K562 (cell line): ENCODE results near the gene DOCK6. TPM values are rescaled to one million over a fixed set of nuclear protein-coding genes. Genes with fewer than 3 reads are reported as not detected.
A peak's percentile ranks its signal among the peaks of the same experiment; 100 is the strongest.

Experiments used
- CREM ChIP-seq: IDR thresholded peaks from 2 replicates; pipeline ENCODE4 v1.6.1; 2014; ENCODE audit warnings: antibody characterized with exemption, low read depth
- CXXC5 ChIP-seq: fragments of 250-450 bp; sonication (Bioruptor Pico); IDR thresholded peaks from 2 replicates; pipeline ENCODE4 v1.8.0; 2022; ENCODE audit warnings: inconsistent platforms, mild to moderate bottlenecking, moderate library complexity
- EP300 ChIP-seq: IDR thresholded peaks from 2 replicates; pipeline ENCODE4 v1.6.1; 2012; ENCODE audit warnings: low read length, improper control_type of control experiment
- FOXK2 ChIP-seq, 2 experiments: fragments of 450-650 bp; IDR thresholded peaks in 1 of 2; conservative IDR thresholded peaks in 1 of 2; 2 replicates each; pipeline ENCODE4 v1.6.1; 2016; ENCODE audit warnings: low read depth in 2 of 2, mild to moderate bottlenecking in 1 of 2
- HDGF ChIP-seq: fragments of 450-650 bp; IDR thresholded peaks from 2 replicates; pipeline ENCODE4 v1.6.1; 2016
- NFE2L1 ChIP-seq: fragments of 450-650 bp; IDR thresholded peaks from 2 replicates; pipeline ENCODE4 v1.6.1; 2016; ENCODE audit warnings: missing genetic modification characterization, low read depth, mild to moderate bottlenecking, missing compliant biosample characterization, moderate library complexity, borderline replicate concordance
- NFXL1 ChIP-seq: fragments of 450-650 bp; formaldehyde crosslinking; IDR thresholded peaks from 2 replicates; pipeline ENCODE4 v1.4.0; 2021; ENCODE audit warnings: mild to moderate bottlenecking
- NR4A1 ChIP-seq, 2 experiments: fragments of 250-450 bp in 1 of 2; fragments of 450-650 bp in 1 of 2; sonication (Bioruptor Pico) in 1 of 2; IDR thresholded peaks; 2 replicates each; pipeline versions ENCODE4 v1.4.0 to v1.6.1; 2016 to 2020; ENCODE audit warnings: mild to moderate bottlenecking in 2 of 2, missing compliant biosample characterization in 1 of 2, missing genetic modification characterization in 1 of 2, moderate library complexity in 1 of 2
- POLR2AphosphoS2 ChIP-seq: IDR thresholded peaks from 2 replicates; pipeline ENCODE4 v1.6.1; 2012; ENCODE audit warnings: low read length, improper control_type of control experiment
- SAFB ChIP-seq: fragments of 200-400 bp; formaldehyde crosslinking; IDR thresholded peaks from 2 replicates; pipeline ENCODE4 v1.6.1; 2017; ENCODE audit warnings: low read depth, low read length, borderline replicate concordance
- SIRT6 ChIP-seq: IDR thresholded peaks from one replicate; pipeline ENCODE4 v1.6.1; 2012; ENCODE audit warnings: low read depth, mild to moderate bottlenecking, control low read depth, inconsistent platforms, low read length, moderate library complexity
- SRSF1 ChIP-seq: fragments of 200-400 bp; formaldehyde crosslinking; IDR thresholded peaks from 2 replicates; pipeline ENCODE4 v1.6.1; 2017; ENCODE audit warnings: mild to moderate bottlenecking, low read depth, low read length, moderate library complexity
- TARDBP ChIP-seq: fragments of 450-650 bp; IDR thresholded peaks from 2 replicates; pipeline ENCODE4 v1.6.1; 2016
- ZNF274 ChIP-seq: IDR thresholded peaks from 2 replicates; pipeline ENCODE4 v1.6.1; 2011; ENCODE audit warnings: low read depth, mild to moderate bottlenecking, low read length, moderate library complexity, borderline replicate concordance
- ZNF324 ChIP-seq: fragments of 250-450 bp; sonication (Bioruptor Pico); IDR thresholded peaks from 2 replicates; pipeline ENCODE4 v1.4.0; 2020; ENCODE audit warnings: mild to moderate bottlenecking
- polyA plus RNA-seq, 8 experiments: library from polyadenylated mRNA; depleted of rRNA in 4 of 8; stranded (reverse) in 5 of 8; unstranded in 3 of 8; fragments of >200 nt; fragmentation: Nextera tagmentation in 2 of 8; fragmentation: Illumina TruSeq in 1 of 8; extraction: Ambion mirVana in 2 of 8; extraction: Trizol in 1 of 8; gene quantifications; 2 replicates each; pipeline versions ENCODE4 v1.2.1 to v1.2.3, GENCODE V29; 2011 to 2014; ENCODE audit warnings: inconsistent platforms in 1 of 8, missing spikeins in 1 of 8
- total RNA-seq, 7 experiments: library from RNA; depleted of rRNA in 6 of 7; stranded (reverse); fragments of >200 nt in 6 of 7; fragmentation: Illumina TruSeq in 2 of 7; extraction: Trizol in 2 of 7; gene quantifications; 2 replicates each; pipeline versions ENCODE4 v1.2.1 to v1.2.3, GENCODE V29; 2011 to 2021; ENCODE audit warnings: low replicate concordance in 1 of 7
- TF ChIP-seq, protein P1 (sequence below), 2 experiments: IDR thresholded peaks; 2 replicates each; pipeline ENCODE4 v1.6.1; 2011; ENCODE audit warnings: borderline replicate concordance in 1 of 2, control low read depth in 1 of 2, low read depth in 1 of 2, low read length in 1 of 2, mild to moderate bottlenecking in 1 of 2, mixed read lengths in 1 of 2, moderate library complexity in 1 of 2; ENCODE audit not compliant: insufficient read depth in 1 of 2, insufficient read length in 1 of 2, poor library complexity in 1 of 2, severe bottlenecking in 1 of 2; ENCODE audit errors: extremely low read depth in 1 of 2
- TF ChIP-seq, protein P2 (sequence below): fragments of 250-450 bp; sonication (Bioruptor Pico); IDR thresholded peaks from 2 replicates; pipeline ENCODE4 v1.5.1; 2021; ENCODE audit warnings: mild to moderate bottlenecking
- TF ChIP-seq, protein P3 (sequence below): fragments of 250-450 bp; sonication (Bioruptor Pico); IDR thresholded peaks from 2 replicates; pipeline ENCODE4 v1.8.0; 2021; ENCODE audit warnings: moderate library complexity, mild to moderate bottlenecking, inconsistent platforms
- TF ChIP-seq, protein P4 (sequence below): sonication (generic); formaldehyde crosslinking; IDR thresholded peaks from 2 replicates; pipeline ENCODE4 v1.8.0; 2022; ENCODE audit warnings: missing genetic modification reagents, mild to moderate bottlenecking, moderate library complexity, borderline replicate concordance
- TF ChIP-seq, protein P5 (sequence below): fragments of 250-450 bp; sonication (Bioruptor Pico); IDR thresholded peaks from 2 replicates; pipeline ENCODE4 v1.5.0; 2021

DOCK6 gene
- total and polyA plus RNA-seq, 9 of the 15 experiments (the other 6 are each of a cell fraction or from before 2014, with no cell fraction given): 0.35 to 19.3 (median 3.8) TPM

DNA sequence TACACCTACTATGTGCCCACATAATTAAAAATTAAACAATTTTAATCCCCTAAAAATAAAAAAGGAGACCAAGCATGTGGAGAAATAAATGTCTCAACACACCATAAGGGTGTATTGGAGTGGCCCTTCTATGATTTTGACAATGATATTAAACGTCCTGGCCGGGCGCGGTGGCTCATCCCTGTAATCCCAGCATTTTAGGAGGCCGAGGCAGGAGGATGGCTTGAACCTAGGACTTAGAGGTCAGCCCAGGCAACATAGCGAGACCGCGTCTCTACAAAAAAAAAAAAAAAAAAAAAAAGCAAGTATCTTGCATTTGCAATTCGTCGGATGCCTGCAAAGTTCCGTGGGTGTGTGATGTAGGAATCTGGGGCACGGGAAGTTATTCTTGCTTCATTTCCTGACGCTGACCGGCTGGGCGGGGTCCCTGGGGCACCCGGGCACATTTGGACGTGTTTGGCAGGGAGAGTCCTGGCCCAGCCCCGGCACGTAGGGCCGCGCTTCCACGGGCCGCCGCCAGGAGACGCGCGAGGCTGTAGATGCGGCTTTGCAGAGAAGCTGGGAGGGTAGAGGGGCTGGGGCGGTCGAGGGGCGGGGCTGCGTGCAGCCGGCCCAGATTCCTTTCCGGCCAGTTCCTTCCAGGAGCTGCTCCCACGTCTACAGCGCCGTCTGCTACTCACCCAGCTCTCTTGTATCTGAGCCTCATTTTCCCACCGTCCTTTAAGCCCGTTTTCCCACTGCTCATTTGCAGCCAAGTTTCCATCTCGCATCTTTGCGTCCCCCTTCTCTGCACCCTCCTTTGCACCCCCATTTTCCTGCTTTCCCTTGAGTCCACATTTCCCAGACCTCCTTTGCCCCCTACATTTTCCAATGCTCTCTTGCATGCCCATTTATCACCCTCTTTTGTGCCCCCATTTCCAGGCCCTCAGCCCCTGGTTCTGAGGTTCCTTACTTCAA, 31.4 kb upstream of the DOCK6 start (continued):
- TF ChIP-seq, protein P1, sequence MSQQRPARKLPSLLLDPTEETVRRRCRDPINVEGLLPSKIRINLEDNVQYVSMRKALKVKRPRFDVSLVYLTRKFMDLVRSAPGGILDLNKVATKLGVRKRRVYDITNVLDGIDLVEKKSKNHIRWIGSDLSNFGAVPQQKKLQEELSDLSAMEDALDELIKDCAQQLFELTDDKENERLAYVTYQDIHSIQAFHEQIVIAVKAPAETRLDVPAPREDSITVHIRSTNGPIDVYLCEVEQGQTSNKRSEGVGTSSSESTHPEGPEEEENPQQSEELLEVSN (IDR thresholded peaks at IDR 0.05; ENCODE audit: borderline replicate concordance in 1 of 2, extremely low read depth in 1 of 2, insufficient read depth in 1 of 2, insufficient read length in 1 of 2, low read depth in 1 of 2, low read length in 1 of 2, poor library complexity in 1 of 2, severe bottlenecking in 1 of 2): no peak
- no peak for TF ChIP-seq NFXL1 (CRISPR knock-in tag)
- TF ChIP-seq, protein P2, sequence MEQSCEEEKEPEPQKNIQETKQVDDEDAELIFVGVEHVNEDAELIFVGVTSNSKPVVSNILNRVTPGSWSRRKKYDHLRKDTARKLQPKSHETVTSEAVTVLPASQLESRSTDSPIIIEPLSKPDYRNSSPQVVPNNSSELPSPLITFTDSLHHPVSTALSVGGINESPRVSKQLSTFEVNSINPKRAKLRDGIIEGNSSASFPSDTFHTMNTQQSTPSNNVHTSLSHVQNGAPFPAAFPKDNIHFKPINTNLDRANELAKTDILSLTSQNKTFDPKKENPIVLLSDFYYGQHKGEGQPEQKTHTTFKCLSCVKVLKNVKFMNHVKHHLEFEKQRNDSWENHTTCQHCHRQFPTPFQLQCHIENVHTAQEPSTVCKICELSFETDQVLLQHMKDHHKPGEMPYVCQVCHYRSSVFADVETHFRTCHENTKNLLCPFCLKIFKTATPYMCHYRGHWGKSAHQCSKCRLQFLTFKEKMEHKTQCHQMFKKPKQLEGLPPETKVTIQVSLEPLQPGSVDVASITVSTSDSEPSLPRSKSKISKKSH (CRISPR knock-in tag): no peak
- no peak for TF ChIP-seq TARDBP
- TF ChIP-seq NR4A1 (CRISPR knock-in tag; IDR thresholded peaks at IDR 0.05): no peak
- TF ChIP-seq NR4A1 (tag; IDR thresholded peaks at IDR 0.05): no peak
- no peak for TF ChIP-seq EP300
- TF ChIP-seq ZNF324 (CRISPR knock-in tag): no peak
- TF ChIP-seq, protein P3, sequence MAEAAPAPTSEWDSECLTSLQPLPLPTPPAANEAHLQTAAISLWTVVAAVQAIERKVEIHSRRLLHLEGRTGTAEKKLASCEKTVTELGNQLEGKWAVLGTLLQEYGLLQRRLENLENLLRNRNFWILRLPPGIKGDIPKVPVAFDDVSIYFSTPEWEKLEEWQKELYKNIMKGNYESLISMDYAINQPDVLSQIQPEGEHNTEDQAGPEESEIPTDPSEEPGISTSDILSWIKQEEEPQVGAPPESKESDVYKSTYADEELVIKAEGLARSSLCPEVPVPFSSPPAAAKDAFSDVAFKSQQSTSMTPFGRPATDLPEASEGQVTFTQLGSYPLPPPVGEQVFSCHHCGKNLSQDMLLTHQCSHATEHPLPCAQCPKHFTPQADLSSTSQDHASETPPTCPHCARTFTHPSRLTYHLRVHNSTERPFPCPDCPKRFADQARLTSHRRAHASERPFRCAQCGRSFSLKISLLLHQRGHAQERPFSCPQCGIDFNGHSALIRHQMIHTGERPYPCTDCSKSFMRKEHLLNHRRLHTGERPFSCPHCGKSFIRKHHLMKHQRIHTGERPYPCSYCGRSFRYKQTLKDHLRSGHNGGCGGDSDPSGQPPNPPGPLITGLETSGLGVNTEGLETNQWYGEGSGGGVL (CRISPR knock-in tag): no peak
- TF ChIP-seq, protein P4, sequence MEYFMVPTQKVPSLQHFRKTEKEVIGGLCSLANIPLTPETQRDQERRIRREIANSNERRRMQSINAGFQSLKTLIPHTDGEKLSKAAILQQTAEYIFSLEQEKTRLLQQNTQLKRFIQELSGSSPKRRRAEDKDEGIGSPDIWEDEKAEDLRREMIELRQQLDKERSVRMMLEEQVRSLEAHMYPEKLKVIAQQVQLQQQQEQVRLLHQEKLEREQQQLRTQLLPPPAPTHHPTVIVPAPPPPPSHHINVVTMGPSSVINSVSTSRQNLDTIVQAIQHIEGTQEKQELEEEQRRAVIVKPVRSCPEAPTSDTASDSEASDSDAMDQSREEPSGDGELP (CRISPR knock-in tag): peak; percentile 74; the same call in 1 of the 2 replicates
- TF ChIP-seq SRSF1: no peak
- no peak for TF ChIP-seq POLR2AphosphoS2
- TF ChIP-seq SIRT6: no peak
- no peak for TF ChIP-seq SAFB
- TF ChIP-seq FOXK2 (conservative IDR thresholded peaks at IDR 0.05 in 1 of 2, IDR thresholded peaks at IDR 0.05 in 1 of 2; ENCODE audit: low read depth in 2 of 2): no peak
- TF ChIP-seq CXXC5 (CRISPR knock-in tag): peak; percentile 59
- no peak for TF ChIP-seq ZNF274
- TF ChIP-seq CREM: peak; percentile 56
- no peak for TF ChIP-seq HDGF
- TF ChIP-seq NFE2L1 (tag): no peak
- TF ChIP-seq, protein P5, sequence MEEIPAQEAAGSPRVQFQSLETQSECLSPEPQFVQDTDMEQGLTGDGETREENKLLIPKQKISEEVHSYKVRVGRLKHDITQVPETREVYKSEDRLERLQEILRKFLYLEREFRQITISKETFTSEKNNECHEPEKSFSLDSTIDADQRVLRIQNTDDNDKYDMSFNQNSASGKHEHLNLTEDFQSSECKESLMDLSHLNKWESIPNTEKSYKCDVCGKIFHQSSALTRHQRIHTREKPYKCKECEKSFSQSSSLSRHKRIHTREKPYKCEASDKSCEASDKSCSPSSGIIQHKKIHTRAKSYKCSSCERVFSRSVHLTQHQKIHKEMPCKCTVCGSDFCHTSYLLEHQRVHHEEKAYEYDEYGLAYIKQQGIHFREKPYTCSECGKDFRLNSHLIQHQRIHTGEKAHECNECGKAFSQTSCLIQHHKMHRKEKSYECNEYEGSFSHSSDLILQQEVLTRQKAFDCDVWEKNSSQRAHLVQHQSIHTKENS (CRISPR knock-in tag): no peak
